CD14-positive monocyte (primary cell): Measurements from ENCODE around the gene CLK4. TPM values are rescaled to one million over a fixed set of nuclear protein-coding genes. Genes with fewer than 3 reads are reported as not detected.

Source experiments
- DNase-seq, 3 donors: peaks; one replicate each; pipeline ENCODE4 v3.0.0-alpha.2; 2011 to 2022
- H2AFZ ChIP-seq: 2 replicates; pipeline ENCODE4 v1.6.0; 2012; ENCODE audit warnings: mild to moderate bottlenecking, low read depth, low read length, inconsistent platforms; ENCODE audit not compliant: insufficient read depth, poor library complexity, severe bottlenecking
- H3K27ac ChIP-seq, 2 donors: 1 replicate in 1 of 2; 2 replicates in 1 of 2; pipeline ENCODE4 v1.5.1; 2012 to 2013; ENCODE audit warnings: low read length in 2 of 2, control low read depth in 1 of 2, inconsistent platforms in 1 of 2, low read depth in 1 of 2, mild to moderate bottlenecking in 1 of 2
- H3K27me3 ChIP-seq, 2 donors: one replicate each; pipeline versions ENCODE4 v1.6.0 to v1.6.1; 2011 to 2013; ENCODE audit warnings: low read length in 2 of 2; ENCODE audit not compliant: control insufficient read depth in 2 of 2, insufficient read depth in 2 of 2
- H3K36me3 ChIP-seq, 2 donors: replicated peaks in 1 of 2; 1 replicate in 1 of 2; 2 replicates in 1 of 2; pipeline versions ENCODE4 v1.5.1 to v1.6.1; 2012 to 2013; ENCODE audit warnings: low read length in 2 of 2, control low read depth in 1 of 2, inconsistent platforms in 1 of 2, mild to moderate bottlenecking in 1 of 2; ENCODE audit not compliant: insufficient read depth in 2 of 2, control insufficient read depth in 1 of 2
- H3K4me1 ChIP-seq, 2 donors: 1 replicate in 1 of 2; 2 replicates in 1 of 2; pipeline versions ENCODE4 v1.5.1 to v1.6.1; 2012 to 2013; ENCODE audit warnings: low read length in 2 of 2, control low read depth in 1 of 2, inconsistent platforms in 1 of 2, mild to moderate bottlenecking in 1 of 2, moderate library complexity in 1 of 2; ENCODE audit not compliant: insufficient read depth in 2 of 2, control insufficient read depth in 1 of 2
- H3K4me2 ChIP-seq: replicated peaks from 2 replicates; pipeline ENCODE3; 2012; ENCODE audit warnings: low read length, moderate library complexity, mild to moderate bottlenecking; ENCODE audit not compliant: poor library complexity, severe bottlenecking; ENCODE audit errors: extremely low read depth
- H3K4me3 ChIP-seq, 3 experiments: fragments of 200-600 bp in 1 of 3; sonication (generic) in 1 of 3; replicated peaks in 1 of 3; 1 replicate in 2 of 3; 2 replicates in 1 of 3; pipeline ENCODE4 v1.5.1; 2011 to 2013; ENCODE audit warnings: low read length in 3 of 3, mild to moderate bottlenecking in 3 of 3, control low read depth in 2 of 3, low read depth in 2 of 3, inconsistent platforms in 1 of 3, moderate library complexity in 1 of 3
- H3K79me2 ChIP-seq: 2 replicates; pipeline ENCODE4 v1.6.0; 2012; ENCODE audit warnings: mild to moderate bottlenecking, control low read depth, inconsistent platforms, low read length, moderate library complexity; ENCODE audit not compliant: insufficient read depth
- H3K9ac ChIP-seq: 2 replicates; pipeline ENCODE4 v1.6.0; 2017; ENCODE audit warnings: low read length, mild to moderate bottlenecking; ENCODE audit not compliant: insufficient read depth, poor library complexity, severe bottlenecking
- H3K9me3 ChIP-seq, 2 donors: replicated peaks in 1 of 2; 1 replicate in 1 of 2; 2 replicates in 1 of 2; pipeline versions ENCODE4 v1.5.1 to v1.6.1; 2012 to 2013; ENCODE audit warnings: low read length in 2 of 2, control low read depth in 1 of 2; ENCODE audit not compliant: control insufficient read depth in 1 of 2, insufficient read depth in 1 of 2
- H4K20me1 ChIP-seq: 2 replicates; pipeline ENCODE4 v1.6.0; 2012; ENCODE audit warnings: mild to moderate bottlenecking, low read length, control low read depth, moderate library complexity; ENCODE audit not compliant: insufficient read depth
- H3K27ac Mint-ChIP-seq, 7 donors: one replicate each; pipeline ENCODE4 v1.8.0; 2020; ENCODE audit warnings: mild to moderate bottlenecking in 7 of 7, mixed read lengths in 7 of 7, moderate library complexity in 6 of 7, inconsistent platforms in 2 of 7
- H3K27me3 Mint-ChIP-seq, 3 donors: one replicate each; pipeline ENCODE4 v1.8.0; 2021 to 2022; ENCODE audit warnings: low read depth in 3 of 3, mild to moderate bottlenecking in 3 of 3, mixed read lengths in 3 of 3, moderate library complexity in 3 of 3, inconsistent platforms in 1 of 3
- H3K36me3 Mint-ChIP-seq, 2 donors: one replicate each; pipeline ENCODE4 v1.8.0; 2020; ENCODE audit warnings: mixed read lengths in 2 of 2, inconsistent platforms in 1 of 2, mild to moderate bottlenecking in 1 of 2
- H3K4me1 Mint-ChIP-seq: one replicate; pipeline ENCODE4 v1.8.0; 2020; ENCODE audit warnings: mild to moderate bottlenecking, mixed read lengths
- H3K4me3 Mint-ChIP-seq, 2 donors: one replicate each; pipeline ENCODE4 v1.8.0; 2020; ENCODE audit warnings: mild to moderate bottlenecking in 2 of 2, mixed read lengths in 2 of 2, moderate library complexity in 1 of 2
- H3K9me3 Mint-ChIP-seq, 7 donors: one replicate each; pipeline ENCODE4 v1.8.0; 2020 to 2022; ENCODE audit warnings: mixed read lengths in 7 of 7, mild to moderate bottlenecking in 6 of 7, moderate library complexity in 6 of 7, inconsistent platforms in 2 of 7
- WGBS: methylation state at CpG from one replicate; pipeline ENCODE4 v1.1.5; 2013; ENCODE audit warnings: missing lambda C conversion rate; ENCODE audit not compliant: insufficient coverage; 5-methylcytosine and 5-hydroxymethylcytosine counted together
- intact Hi-C, 2 donors: fragments of 100-400 bp; cut with micrococcal nuclease; formaldehyde crosslinking; loops; one replicate each; pipeline versions ENCODE4 v1.15.0 to v1.15.1; 2023
- polyA plus RNA-seq, 3 donors: library from polyadenylated mRNA; depleted of rRNA in 1 of 3; unstranded in 2 of 3; stranded (reverse) in 1 of 3; fragments of 300-500 nt in 2 of 3; fragments of >200 nt in 1 of 3; fragmentation: Illumina TruSeq in 2 of 3; gene quantifications; 1 replicate in 2 of 3; 2 replicates in 1 of 3; pipeline ENCODE4 v1.2.3, GENCODE V29; 2012 to 2021
- TF ChIP-seq, protein P1 (sequence below): fragments of 200-600 bp; IDR thresholded peaks from one replicate; pipeline ENCODE4 v1.8.0; 2022; ENCODE audit warnings: antibody characterized with exemption, mild to moderate bottlenecking

The CLK4 gene
- polyA plus RNA-seq, 3 donors, result 3.0 to 46.9 (median 4.9) TPM

DNA sequence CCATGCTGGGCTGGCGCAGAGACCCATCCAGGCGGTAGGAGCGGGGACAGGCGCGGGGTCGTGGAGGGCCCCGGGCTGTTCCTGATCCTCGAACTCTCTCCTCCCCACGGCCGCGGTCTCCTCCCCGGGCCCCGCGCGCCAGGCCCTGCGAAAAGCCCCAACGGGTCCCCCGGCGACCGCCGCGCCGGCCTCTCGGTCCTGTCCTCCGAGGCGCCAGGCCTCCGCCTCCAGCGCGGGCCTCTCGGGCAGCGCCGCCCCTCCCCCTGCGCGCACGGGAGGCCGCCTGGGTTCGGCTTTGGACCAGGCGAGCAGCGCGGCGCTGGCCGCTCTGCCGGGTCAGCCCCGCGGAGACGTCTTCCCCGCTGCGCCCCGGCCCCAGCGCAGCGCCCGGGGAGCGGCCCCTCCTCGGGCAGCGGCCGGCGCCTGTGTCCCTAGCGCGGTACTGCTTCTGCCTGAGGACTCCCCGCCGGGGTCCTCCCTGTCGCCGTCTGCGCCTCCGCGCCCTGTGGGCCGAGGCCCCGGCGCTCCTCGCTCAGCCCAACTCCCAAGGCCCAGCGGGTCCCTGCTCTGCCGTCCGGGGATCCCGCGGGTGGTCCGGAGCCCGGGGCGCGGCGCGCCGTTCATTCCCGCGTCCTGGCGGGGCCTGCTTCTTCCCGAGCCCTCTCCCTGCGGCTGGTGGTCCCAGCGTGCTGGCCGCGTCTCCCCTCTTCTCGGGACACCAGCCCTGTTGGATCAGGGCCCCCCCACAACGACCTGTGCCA, 50.1 kb downstream of the CLK4 start:
- TF ChIP-seq, protein P1, sequence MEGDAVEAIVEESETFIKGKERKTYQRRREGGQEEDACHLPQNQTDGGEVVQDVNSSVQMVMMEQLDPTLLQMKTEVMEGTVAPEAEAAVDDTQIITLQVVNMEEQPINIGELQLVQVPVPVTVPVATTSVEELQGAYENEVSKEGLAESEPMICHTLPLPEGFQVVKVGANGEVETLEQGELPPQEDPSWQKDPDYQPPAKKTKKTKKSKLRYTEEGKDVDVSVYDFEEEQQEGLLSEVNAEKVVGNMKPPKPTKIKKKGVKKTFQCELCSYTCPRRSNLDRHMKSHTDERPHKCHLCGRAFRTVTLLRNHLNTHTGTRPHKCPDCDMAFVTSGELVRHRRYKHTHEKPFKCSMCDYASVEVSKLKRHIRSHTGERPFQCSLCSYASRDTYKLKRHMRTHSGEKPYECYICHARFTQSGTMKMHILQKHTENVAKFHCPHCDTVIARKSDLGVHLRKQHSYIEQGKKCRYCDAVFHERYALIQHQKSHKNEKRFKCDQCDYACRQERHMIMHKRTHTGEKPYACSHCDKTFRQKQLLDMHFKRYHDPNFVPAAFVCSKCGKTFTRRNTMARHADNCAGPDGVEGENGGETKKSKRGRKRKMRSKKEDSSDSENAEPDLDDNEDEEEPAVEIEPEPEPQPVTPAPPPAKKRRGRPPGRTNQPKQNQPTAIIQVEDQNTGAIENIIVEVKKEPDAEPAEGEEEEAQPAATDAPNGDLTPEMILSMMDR, result no peak
- Histone ChIP-seq H3K9ac (no peak overlapping the region), H3K27me3 (peaks cover 0 to 11% of the 10 kb centered on the region in 2 donors), H3K4me2 (peak overlapping the region; percentile 77), H3K79me2 (no peaks in the 10 kb centered on the region), H3K27ac (no peak overlapping the region), H3K9me3 (no peaks in the 10 kb centered on the region), H3K4me3 (peak overlapping the region in 1 of 3 experiments; percentile 68), H3K36me3 (no peaks in the 10 kb centered on the region), H4K20me1 (no peaks in the 10 kb centered on the region), H2AFZ (peak overlapping the region; percentile 61), H3K4me1 (peaks cover 11 to 15% of the 10 kb centered on the region in 2 donors)
- peaks cover 2% of the 10 kb centered on the region for H3K4me1 Mint-ChIP-seq
- peak overlapping the region in 2 of 7 donors; percentile 41 to 46 for H3K27ac Mint-ChIP-seq
- WGBS, result 3% methylated on average over 91 of the region's 92 CpGs
- H3K27me3 Mint-ChIP-seq, result peaks cover 23 to 40% (median 25%) of the 10 kb centered on the region in 3 donors
- H3K4me3 Mint-ChIP-seq, result peak overlapping the region; percentile 43 to 80
- peaks cover 3 to 11% (median 4%) of the 10 kb centered on the region in 7 donors for H3K9me3 Mint-ChIP-seq
- peaks cover 0 to 3% of the 10 kb centered on the region in 2 donors for H3K36me3 Mint-ChIP-seq
- intact Hi-C loops, result no loop called here
- DNase-seq, result no peak

DNA sequence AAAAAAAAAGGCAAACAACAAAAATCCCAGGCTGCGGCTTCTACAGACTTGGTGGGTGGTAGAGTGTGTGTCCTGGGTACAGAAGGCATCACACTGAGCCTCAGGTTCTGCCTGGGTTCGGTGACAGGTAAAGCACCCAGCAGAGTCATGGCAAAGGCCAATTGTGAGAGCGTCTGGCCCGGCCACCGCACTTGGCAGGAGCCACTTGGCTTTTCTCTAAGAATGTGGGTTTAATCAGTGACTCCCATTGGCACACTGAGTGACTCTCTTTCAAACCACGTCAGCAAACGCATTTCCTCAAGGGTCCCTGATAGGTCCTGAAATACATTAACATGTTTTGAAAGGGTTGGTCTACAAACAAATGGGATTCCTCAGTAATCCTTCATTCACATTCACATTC, 53.6 kb downstream of the CLK4 start:
- Histone ChIP-seq H3K27ac (no peak overlapping the region), H2AFZ (no peak overlapping the region), H3K4me2 (no peak overlapping the region), H3K36me3 (no peaks in the 10 kb centered on the region), H3K9ac (no peak overlapping the region), H3K9me3 (peaks cover 0 to 4% of the 10 kb centered on the region in 2 donors), H3K4me3 (no peak overlapping the region), H3K27me3 (peaks cover 0 to 11% of the 10 kb centered on the region in 2 donors), H3K4me1 (peaks cover 11 to 15% of the 10 kb centered on the region in 2 donors), H4K20me1 (no peaks in the 10 kb centered on the region), H3K79me2 (no peaks in the 10 kb centered on the region)
- no peak overlapping the region for H3K4me3 Mint-ChIP-seq
- H3K27me3 Mint-ChIP-seq, result peaks cover 19 to 32% (median 23%) of the 10 kb centered on the region in 3 donors
- H3K27ac Mint-ChIP-seq, result no peak overlapping the region
- TF ChIP-seq, protein P1, result no peak
- intact Hi-C loops, result no loop called here
- H3K4me1 Mint-ChIP-seq, result peaks cover 2% of the 10 kb centered on the region
- H3K9me3 Mint-ChIP-seq, result peaks cover 5 to 15% (median 9%) of the 10 kb centered on the region in 7 donors
- WGBS, result 100% methylated on average over 5 of the region's 7 CpGs
- no peak for DNase-seq
- H3K36me3 Mint-ChIP-seq, result peaks cover 0 to 6% of the 10 kb centered on the region in 2 donors
